ENCODE measurements around the gene NUTF2.
A peak's percentile ranks its signal among the peaks of the same experiment; 100 is the strongest.
"Not testable (repeated sequence)": the region's sequence is repeated elsewhere in the genome, so short reads cannot be mapped to it uniquely, and the experiment has no call there.

Gene NUTF2

GRCh38 chr16:67846320-67847063 lies at the start of gene NUTF2:
Gene NUTF2 (plus strand): TSS chr16:67846933. CDS start chr16:67865131, 18,198 bp downstream.
- peak; percentile 89 to 97 (median 96) for DNase-seq

- DNase-seq: no peak
These were observed 46.3 kb upstream of the NUTF2 start for GRCh38 chr16:67800338-67800926.

- no peak for DNase-seq
These were observed 45.5 kb upstream of the NUTF2 start for GRCh38 chr16:67801241-67801640.

GRCh38 chr16:67801883-67802282 lies 44.9 kb upstream of the NUTF2 start:
- DNase-seq: no peak

- no peak for DNase-seq
These were observed 42.8 kb upstream of the NUTF2 start for GRCh38 chr16:67803894-67804293.

- DNase-seq: no peak
These were observed 41.7 kb upstream of the NUTF2 start for GRCh38 chr16:67804853-67805542.

GRCh38 chr16:67805718-67806427 lies 40.9 kb upstream of the NUTF2 start:
- peak in 1 of 3 experiments; percentile 62 for DNase-seq

GRCh38 chr16:67806428-67807147 lies 40.1 kb upstream of the NUTF2 start, which contains the start of the genes RANBP10 and TSNAXIP1:
Gene RANBP10 (minus strand): TSS chr16:67806560. CDS start chr16:67806536, 24 bp downstream.
Gene TSNAXIP1 (plus strand): TSS chr16:67806889. CDS start chr16:67807150, 261 bp downstream.
- peak; percentile 95 to 99 (median 98) for DNase-seq

GRCh38 chr16:67807148-67807682 lies 39.5 kb upstream of the NUTF2 start:
- peak in 1 of 3 experiments; percentile 37 for DNase-seq

GRCh38 chr16:67811899-67812298 lies 34.8 kb upstream of the NUTF2 start:
- no peak for DNase-seq

- no peak for DNase-seq
These were observed 32.2 kb upstream of the NUTF2 start for GRCh38 chr16:67814567-67814966.

GRCh38 chr16:67820608-67821259 lies 26.0 kb upstream of the NUTF2 start:
- no peak for DNase-seq

GRCh38 chr16:67822511-67822910 lies 24.2 kb upstream of the NUTF2 start:
- no peak for DNase-seq

- no peak for DNase-seq
These were observed 21.6 kb upstream of the NUTF2 start for GRCh38 chr16:67825119-67825518.

GRCh38 chr16:67825906-67826305 lies 20.8 kb upstream of the NUTF2 start:
- no peak for DNase-seq

GRCh38 chr16:67828651-67829050 lies 18.1 kb upstream of the NUTF2 start:
- no peak for DNase-seq

GRCh38 chr16:67833030-67833414 lies 13.7 kb upstream of the NUTF2 start:
- DNase-seq: no peak

- DNase-seq: peak; percentile 86 to 92 (median 88)
These were observed 13.1 kb upstream of the NUTF2 start for GRCh38 chr16:67833415-67834241.

GRCh38 chr16:67834242-67834614 lies 12.5 kb upstream of the NUTF2 start:
- no peak for DNase-seq

GRCh38 chr16:67837190-67837589 lies 9.5 kb upstream of the NUTF2 start:
- DNase-seq: not testable (repeated sequence)

- DNase-seq: no peak
These were observed 8.9 kb upstream of the NUTF2 start for GRCh38 chr16:67837811-67838210.
